Heart right ventricle (tissue), 16 donors: ENCODE measurements around the gene SPESP1. TPM values are rescaled to one million over a fixed set of nuclear protein-coding genes. Genes with fewer than 3 reads are reported as not detected.

Source experiments
- ATAC-seq, 8 donors: fragments of 200-7000 bp; cut with Tn5 transposase; one replicate each; pipeline ENCODE4 v1.9.1; 2020; ENCODE audit warnings: mild to moderate bottlenecking in 8 of 8, moderate library complexity in 8 of 8, moderate number of reproducible peaks in 1 of 8
- DNase-seq, 2 donors: peaks; one replicate each; pipeline ENCODE4 v3.0.0-alpha.2; 2020
- H3K27ac ChIP-seq, 10 donors: fragments of 200-600 bp; sonication (generic) in 2 of 10; one replicate each; pipeline versions ENCODE4 v1.5.0 to v1.8.0; 2020 to 2022; ENCODE audit warnings: mild to moderate bottlenecking in 3 of 10
- H3K27me3 ChIP-seq, 7 donors: fragments of 200-600 bp; one replicate each; pipeline ENCODE4 v1.8.0; 2021 to 2022; ENCODE audit warnings: mild to moderate bottlenecking in 2 of 7
- H3K36me3 ChIP-seq, 9 donors: fragments of 200-600 bp; sonication (generic) in 1 of 9; one replicate each; pipeline versions ENCODE4 v1.5.0 to v1.8.0; 2020 to 2022; ENCODE audit warnings: mild to moderate bottlenecking in 2 of 9
- H3K4me1 ChIP-seq, 9 donors: fragments of 200-600 bp; sonication (generic) in 1 of 9; one replicate each; pipeline versions ENCODE4 v1.5.0 to v1.8.0; 2020 to 2022; ENCODE audit warnings: mild to moderate bottlenecking in 4 of 9
- H3K4me3 ChIP-seq, 10 donors: fragments of 200-600 bp; sonication (generic) in 2 of 10; one replicate each; pipeline versions ENCODE4 v1.5.0 to v1.8.0; 2020 to 2022; ENCODE audit warnings: mild to moderate bottlenecking in 7 of 10, moderate library complexity in 2 of 10
- H3K9me3 ChIP-seq, 11 donors: fragments of 200-600 bp in 10 of 11; sonication (generic) in 2 of 11; one replicate each; pipeline versions ENCODE4 v1.5.0 to v1.8.0; 2013 to 2022; ENCODE audit warnings: mild to moderate bottlenecking in 2 of 11, control low read depth in 1 of 11, moderate library complexity in 1 of 11
- CTCF ChIP-seq, 9 donors: fragments of 200-600 bp; sonication (generic) in 2 of 9; IDR thresholded peaks; one replicate each; pipeline versions ENCODE4 v1.5.0 to v1.8.0; 2021 to 2022; ENCODE audit warnings: antibody characterized with exemption in 9 of 9, mild to moderate bottlenecking in 5 of 9, moderate library complexity in 1 of 9
- WGBS, 2 donors: extraction: QIAGEN DNeasy Blood & Tissue Kit; methylation state at CpG; one replicate each; pipeline ENCODE4 v1.1.7; 2013; ENCODE audit warnings: inconsistent platforms in 1 of 2; 5-methylcytosine and 5-hydroxymethylcytosine counted together
- intact Hi-C, 10 donors: fragments of 100-400 bp; cut with DNase I; formaldehyde crosslinking; loops; one replicate each; pipeline versions ENCODE4 v1.11.1 to v1.14.2; 2022
- polyA plus RNA-seq, 2 donors: library from polyadenylated mRNA; stranded (reverse); fragments of 200-250 nt; gene quantifications; one replicate each; pipeline ENCODE4 v1.2.3, GENCODE V29; 2013
- total RNA-seq, 10 donors: library from RNA; stranded (reverse); fragmentation: NEBNext Ultra II Directional in 3 of 10; extraction: Animal tissue kit (Norgen Biotek cat#: 25700) in 3 of 10; gene quantifications; one replicate each; pipeline versions ENCODE4 v1.2.1 to v1.2.4, GENCODE V29; 2021 to 2023
- donor health status: Arrhythmogenic right ventricular cardiomyopathy.
- donor health status: ischemic (EF 13 %, LVEDD 7.1; RV severe dilation, severe dysfunction).
- donor health status: healthy with polysubstance abuse.
- donor health status: DM: no; HTN: yes; CAD: no.
- donor health status: DM: no; HTN: no; CAD: no.
- donor health status: ischemic (EF 25% LVEDD 6.9; RV normal size, moderate dysfunction).
- donor health status: ischemic (EF 25% LVEDD 5.7; RV mildly dilated, moderate dysfunction).
- donor health status: healthy.
- donor health status: DM: yes; HTN: yes; CAD: no.
- donor health status: Ischemic cardiomyopathy.
- donor health status: ischemic (EF 35%, LVEDD 5.7; RV mildly dilated, moderate dysfunction).
- donor health status: nonischemic (EF 11% LVEDD 7.7; RV severe dilation, severe dysfunction).
- donor health status: DM: yes; HTN: yes; CAD: no.
- donor health status: PGD.
- donor health status: ischemic (EF 29% LVEDD 5.4; RV normal size, mild dysfunction).
- donor health status: nonischemic (EF 23%, LVEDD 6.1; RV moderate dilation, normal function).

SPESP1 gene
- total and polyA plus RNA-seq, 12 donors: 1.0 to 10.5 (median 4.8) TPM

- intact Hi-C loops: no loop called here
- TF ChIP-seq CTCF (IDR thresholded peaks at IDR 0.05): no peak
- no peaks in the 10 kb centered on the region for H3K9me3 ChIP-seq
- no peak for ATAC-seq
- no peaks in the 10 kb centered on the region for H3K36me3 ChIP-seq
- no peak overlapping the region for H3K27ac ChIP-seq
- 84 to 88% methylated on average over 3 of the region's 3 CpGs for WGBS, 2 donors
- H3K4me3 ChIP-seq: no peak overlapping the region
- peaks cover 0 to 16% (median 6%) of the 10 kb centered on the region in 7 donors for H3K27me3 ChIP-seq
- H3K4me1 ChIP-seq: no peaks in the 10 kb centered on the region
- DNase-seq: no peak
These were observed 30.3 kb upstream of the SPESP1 start for GRCh38 chr15:68900027-68900426.

GRCh38 chr15:68907396-68907923, 22.9 kb upstream of the SPESP1 start:
- no peak for TF ChIP-seq CTCF (IDR thresholded peaks at IDR 0.05)
- peaks cover 0 to 19% (median 7%) of the 10 kb centered on the region in 7 donors for H3K27me3 ChIP-seq
- no peak for DNase-seq
- H3K4me1 ChIP-seq: no peaks in the 10 kb centered on the region
- H3K9me3 ChIP-seq: no peaks in the 10 kb centered on the region
- no peaks in the 10 kb centered on the region for H3K36me3 ChIP-seq
- ATAC-seq: no peak
- no peak overlapping the region for H3K4me3 ChIP-seq
- H3K27ac ChIP-seq: no peak overlapping the region
- intact Hi-C loops: no loop called here
- WGBS, 2 donors: 76 to 84% methylated on average over 2 of the region's 2 CpGs

- Histone ChIP-seq H3K27me3 (peaks cover 0 to 9% (median 0%) of the 10 kb centered on the region in 7 donors), H3K36me3 (no peaks in the 10 kb centered on the region)
These were observed 20.7 kb upstream of the SPESP1 start for GRCh38 chr15:68909601-68910100.

GRCh38 chr15:68910341-68910740, 20.0 kb upstream of the SPESP1 start:
- no peak overlapping the region for H3K4me3 ChIP-seq
- no peak overlapping the region for H3K27ac ChIP-seq
- no peak for DNase-seq
- no peak for TF ChIP-seq CTCF (IDR thresholded peaks at IDR 0.05)
- intact Hi-C loops: no loop called here
- ATAC-seq: no peak
- H3K4me1 ChIP-seq: no peaks in the 10 kb centered on the region
- no peaks in the 10 kb centered on the region for H3K36me3 ChIP-seq
- H3K27me3 ChIP-seq: peaks cover 0 to 9% (median 0%) of the 10 kb centered on the region in 7 donors
- peaks cover 0 to 2% (median 0%) of the 10 kb centered on the region in 11 donors for H3K9me3 ChIP-seq

More at GRCh38 chr15:68909601-68910100, 20.7 kb upstream of the SPESP1 start:
- no peak overlapping the region for H3K4me3 ChIP-seq
- intact Hi-C loops: no loop called here
- DNase-seq: no peak
- no peak for ATAC-seq
- no peaks in the 10 kb centered on the region for H3K4me1 ChIP-seq
- no peaks in the 10 kb centered on the region for H3K9me3 ChIP-seq
- H3K27ac ChIP-seq: no peak overlapping the region
- TF ChIP-seq CTCF (IDR thresholded peaks at IDR 0.05): no peak
